HG02943 (cell line): ENCODE measurements around the gene RCOR2.
"Not testable (repeated sequence)": the region's sequence is repeated elsewhere in the genome, so short reads cannot be mapped to it uniquely, and the experiment has no call there.

ENCODE experiments used
- ATAC-seq: cut with Tn5 transposase; IDR thresholded peaks from one replicate; pipeline ENCODE4 v1.9.1; 2021; ENCODE audit warnings: mild to moderate bottlenecking, low read depth, moderate library complexity; ENCODE audit not compliant: unreplicated experiment

The RCOR2 gene

GRCh38 chr11:63882555-63883242 is 34.3 kb downstream of the RCOR2 start:
- ATAC-seq: no peak

- no peak for ATAC-seq
Observed at GRCh38 chr11:63880403-63880790, 36.6 kb downstream of the RCOR2 start.

GRCh38 chr11:63879598-63880402 is 37.2 kb downstream of the RCOR2 start:
- ATAC-seq: no peak

GRCh38 chr11:63877658-63878241 is 39.2 kb downstream of the RCOR2 start:
- ATAC-seq: no peak

GRCh38 chr11:63876616-63877015 is 40.3 kb downstream of the RCOR2 start:
- no peak for ATAC-seq

GRCh38 chr11:63875506-63876065 is 41.4 kb downstream of the RCOR2 start:
- ATAC-seq: no peak

- ATAC-seq: no peak
Observed at GRCh38 chr11:63874511-63874910, 42.5 kb downstream of the RCOR2 start.

- ATAC-seq: no peak
Observed at GRCh38 chr11:63873311-63873710, 43.7 kb downstream of the RCOR2 start.

- no peak for ATAC-seq
Observed at GRCh38 chr11:63872800-63873197, 44.2 kb downstream of the RCOR2 start.

- ATAC-seq: peak; percentile 79
Observed at GRCh38 chr11:63871962-63872799, 44.8 kb downstream of the RCOR2 start.

GRCh38 chr11:63870351-63871140 is 46.4 kb downstream of the RCOR2 start:
- no peak for ATAC-seq

- ATAC-seq: no peak
Observed at GRCh38 chr11:63869683-63870082, 47.3 kb downstream of the RCOR2 start.

GRCh38 chr11:63869171-63869591 is 47.8 kb downstream of the RCOR2 start:
- ATAC-seq: no peak

- no peak for ATAC-seq
Observed at GRCh38 chr11:63868399-63869064, 48.4 kb downstream of the RCOR2 start.

- no peak for ATAC-seq
Observed at GRCh38 chr11:63867511-63867910, 49.5 kb downstream of the RCOR2 start.

GRCh38 chr11:63866211-63866610 is 50.8 kb downstream of the RCOR2 start:
- no peak for ATAC-seq

- not testable (repeated sequence) for ATAC-seq
Observed at GRCh38 chr11:63863620-63864019, 53.3 kb downstream of the RCOR2 start.

- ATAC-seq: no peak
Observed at GRCh38 chr11:63862923-63863322, 54.0 kb downstream of the RCOR2 start.
